ENCODE measurements around the gene SCUBE3. TPM values are rescaled to one million over a fixed set of nuclear protein-coding genes. Genes with fewer than 3 reads are reported as not detected.

Gene SCUBE3
- total RNA-seq, 2 experiments from 2014 or later: not detected

GRCh38 chr6:35240838-35241801 is 27.4 kb downstream of the SCUBE3 start:
- Mint-ChIP-seq H3K4me3 (no peak overlapping the region), H3K27ac (no peak overlapping the region), H3K4me1 (no peaks in the 10 kb centered on the region), H3K27me3 (no peaks in the 10 kb centered on the region), H3K36me3 (ENCODE audit: low read depth) (peaks cover 4% of the 10 kb centered on the region), H3K9me3 (ENCODE audit: low read depth) (no peaks in the 10 kb centered on the region)
- intact Hi-C loops (cut with DNase I, micrococcal nuclease): loop anchor here (1.0 to 5.0 kb wide), 5 partner anchors 36 to 255 kb away; no protein-coding TSS in a partner anchor
- ATAC-seq (peak; percentile 96), DNase-seq (peak; percentile 86)
- POLR2A ChIA-PET: interaction anchor here (0.6 to 1.0 kb wide), 2 partner anchors 118 to 469 kb away, joined by 3 read pairs; no protein-coding TSS in a partner anchor
- CTCF ChIA-PET: interaction anchor here (0.5 to 4.1 kb wide), 41 partner anchors 9 to 1045 kb away, joined by 3 to 46 read pairs (median 4); partner anchors contain the start of gene ZNF76

GRCh38 chr6:35242486-35242885 is 28.7 kb downstream of the SCUBE3 start:
- Mint-ChIP-seq H3K27me3 (no peaks in the 10 kb centered on the region), H3K27ac (no peak overlapping the region)

GRCh38 chr6:35242906-35243305 is 29.1 kb downstream of the SCUBE3 start:
- ChIA-PET CTCF (interaction anchor here (0.7 to 4.1 kb wide), 4 partner anchors 13 to 96 kb away, joined by 3 to 39 read pairs (median 24); partner anchors contain the start of gene ZNF76), POLR2A (no interaction called here)
- Mint-ChIP-seq H3K9me3 (ENCODE audit: low read depth) (no peaks in the 10 kb centered on the region), H3K27ac (no peak overlapping the region), H3K27me3 (no peaks in the 10 kb centered on the region), H3K4me3 (no peak overlapping the region), H3K36me3 (ENCODE audit: low read depth) (peaks cover 4% of the 10 kb centered on the region), H3K4me1 (peaks cover 4% of the 10 kb centered on the region)
- ATAC-seq (no peak), DNase-seq (no peak)
- intact Hi-C loops (cut with DNase I, micrococcal nuclease): loop anchor here in 1 of 2 experiments (5.0 kb wide), 1 partner anchor 256 kb away; no protein-coding TSS in a partner anchor

More at GRCh38 chr6:35242486-35242885, 28.7 kb downstream of the SCUBE3 start:
- H3K4me1 Mint-ChIP-seq: no peaks in the 10 kb centered on the region
- POLR2A ChIA-PET: no interaction called here
- no peak for DNase-seq
- peaks cover 4% of the 10 kb centered on the region for H3K36me3 Mint-ChIP-seq (ENCODE audit: low read depth)
- H3K9me3 Mint-ChIP-seq (ENCODE audit: low read depth): no peaks in the 10 kb centered on the region
- CTCF ChIA-PET: interaction anchor here (0.7 to 4.1 kb wide), 6 partner anchors 12 to 281 kb away, joined by 3 to 39 read pairs (median 24); partner anchors contain the start of gene ZNF76
- no peak for ATAC-seq
- intact Hi-C loops (cut with DNase I, micrococcal nuclease): loop anchor here in 1 of 2 experiments (5.0 kb wide), 1 partner anchor 255 kb away; no protein-coding TSS in a partner anchor
- no peak overlapping the region for H3K4me3 Mint-ChIP-seq

GRCh38 chr6:35243386-35243958 is 29.7 kb downstream of the SCUBE3 start:
- Mint-ChIP-seq H3K4me1 (peaks cover 10% of the 10 kb centered on the region), H3K36me3 (ENCODE audit: low read depth) (peaks cover 4% of the 10 kb centered on the region), H3K27ac (no peak overlapping the region), H3K4me3 (no peak overlapping the region), H3K9me3 (ENCODE audit: low read depth) (no peaks in the 10 kb centered on the region), H3K27me3 (no peaks in the 10 kb centered on the region)
- ATAC-seq: no peak
- intact Hi-C loops (cut with DNase I, micrococcal nuclease): loop anchor here in 1 of 2 experiments (5.0 kb wide), 1 partner anchor 256 kb away; no protein-coding TSS in a partner anchor
- no peak for DNase-seq
- ChIA-PET CTCF (interaction anchor here (0.7 to 3.3 kb wide), 2 partner anchors 58 to 96 kb away, joined by 3 to 19 read pairs; no protein-coding TSS in a partner anchor), POLR2A (no interaction called here)

- Mint-ChIP-seq H3K4me1 (peaks cover 14% of the 10 kb centered on the region), H3K9me3 (ENCODE audit: low read depth) (no peaks in the 10 kb centered on the region), H3K36me3 (ENCODE audit: low read depth) (peaks cover 4% of the 10 kb centered on the region), H3K27me3 (no peaks in the 10 kb centered on the region), H3K27ac (no peak overlapping the region), H3K4me3 (no peak overlapping the region)
- intact Hi-C loops (cut with DNase I, micrococcal nuclease): loop anchor here in 1 of 2 experiments (5.0 kb wide), 1 partner anchor 257 kb away; no protein-coding TSS in a partner anchor
- no peak for DNase-seq
- CTCF ChIA-PET: no interaction called here
- ATAC-seq: no peak
- POLR2A ChIA-PET: no interaction called here
Measured at GRCh38 chr6:35244551-35244950, 30.8 kb downstream of the SCUBE3 start.

GRCh38 chr6:35247642-35248231 is 34.0 kb downstream of the SCUBE3 start:
- no peaks in the 10 kb centered on the region for H3K9me3 Mint-ChIP-seq (ENCODE audit: low read depth)
- no peak overlapping the region for H3K4me3 Mint-ChIP-seq
- ATAC-seq (peak; percentile 70), DNase-seq (peak; percentile 21)
- ChIA-PET CTCF (interaction anchor here (1.0 kb wide), 1 partner anchor 108 kb away, joined by 3 read pairs; no protein-coding TSS in a partner anchor), POLR2A (no interaction called here)
- H3K27me3 Mint-ChIP-seq: no peaks in the 10 kb centered on the region
- H3K4me1 Mint-ChIP-seq: peaks cover 14% of the 10 kb centered on the region
- intact Hi-C loops (cut with DNase I, micrococcal nuclease): no loop called here
- H3K36me3 Mint-ChIP-seq (ENCODE audit: low read depth): peaks cover 4% of the 10 kb centered on the region
- peak overlapping the region; percentile 2 for H3K27ac Mint-ChIP-seq

- CTCF ChIA-PET: interaction anchor here (0.6 to 1.0 kb wide), 2 partner anchors 109 to 380 kb away, joined by 3 read pairs; no protein-coding TSS in a partner anchor
- POLR2A ChIA-PET: no interaction called here
Measured at GRCh38 chr6:35248300-35248699, 34.5 kb downstream of the SCUBE3 start.

GRCh38 chr6:35248965-35249364 is 35.2 kb downstream of the SCUBE3 start:
- Mint-ChIP-seq H3K4me1 (peaks cover 14% of the 10 kb centered on the region), H3K27me3 (no peaks in the 10 kb centered on the region), H3K9me3 (ENCODE audit: low read depth) (no peaks in the 10 kb centered on the region), H3K27ac (peak overlapping the region; percentile 49), H3K36me3 (ENCODE audit: low read depth) (peaks cover 4% of the 10 kb centered on the region), H3K4me3 (no peak overlapping the region)
- DNase-seq (no peak), ATAC-seq (no peak)
- CTCF ChIA-PET: interaction anchor here (0.6 to 1.0 kb wide), 2 partner anchors 109 to 381 kb away, joined by 3 read pairs; no protein-coding TSS in a partner anchor
- intact Hi-C loops (cut with DNase I, micrococcal nuclease): no loop called here
- POLR2A ChIA-PET: no interaction called here

More at GRCh38 chr6:35248300-35248699, 34.5 kb downstream of the SCUBE3 start:
- Mint-ChIP-seq H3K27ac (peak overlapping the region; percentile 49), H3K36me3 (ENCODE audit: low read depth) (peaks cover 4% of the 10 kb centered on the region), H3K9me3 (ENCODE audit: low read depth) (no peaks in the 10 kb centered on the region), H3K4me1 (peaks cover 14% of the 10 kb centered on the region), H3K27me3 (no peaks in the 10 kb centered on the region), H3K4me3 (no peak overlapping the region)
- intact Hi-C loops (cut with DNase I, micrococcal nuclease): no loop called here
- no peak for ATAC-seq
- DNase-seq: peak; percentile 16

GRCh38 chr6:35251949-35252348 is 38.2 kb downstream of the SCUBE3 start:
- no peak overlapping the region for H3K27ac Mint-ChIP-seq
- ATAC-seq: no peak
- ChIA-PET POLR2A (no interaction called here), CTCF (interaction anchor here (0.5 to 2.0 kb wide), 2 partner anchors 11 to 177 kb away, joined by 3 to 6 read pairs; no protein-coding TSS in a partner anchor)
- peaks cover 14% of the 10 kb centered on the region for H3K4me1 Mint-ChIP-seq
- DNase-seq: no peak
- no peak overlapping the region for H3K4me3 Mint-ChIP-seq
- intact Hi-C loops (cut with DNase I, micrococcal nuclease): no loop called here
- no peaks in the 10 kb centered on the region for H3K36me3 Mint-ChIP-seq (ENCODE audit: low read depth)
- H3K27me3 Mint-ChIP-seq: no peaks in the 10 kb centered on the region
- no peaks in the 10 kb centered on the region for H3K9me3 Mint-ChIP-seq (ENCODE audit: low read depth)

- Mint-ChIP-seq H3K36me3 (ENCODE audit: low read depth) (no peaks in the 10 kb centered on the region), H3K4me3 (no peak overlapping the region), H3K4me1 (peaks cover 11% of the 10 kb centered on the region), H3K9me3 (ENCODE audit: low read depth) (no peaks in the 10 kb centered on the region), H3K27me3 (no peaks in the 10 kb centered on the region), H3K27ac (no peak overlapping the region)
- ChIA-PET POLR2A (no interaction called here), CTCF (interaction anchor here (2.0 kb wide), 1 partner anchor 12 kb away, joined by 6 read pairs; no protein-coding TSS in a partner anchor)
- DNase-seq: no peak
- ATAC-seq: no peak
- intact Hi-C loops (cut with DNase I, micrococcal nuclease): no loop called here
Measured at GRCh38 chr6:35253249-35253648, 39.5 kb downstream of the SCUBE3 start.

Measured in activated CD4-positive, alpha-beta T cell treated with anti-CD3 and anti-CD28 coated beads for 36 hours (primary cell).